ENCODE measurements around the gene PRTN3. TPM values are rescaled to one million over a fixed set of nuclear protein-coding genes. Genes with fewer than 3 reads are reported as not detected.
A peak's percentile ranks its signal among the peaks of the same experiment; 100 is the strongest.

PRTN3 gene
- total and polyA plus RNA-seq, 3 experiments from 2014 or later, result not detected

GRCh38 chr19:858868-859843 lies 18.4 kb downstream of the PRTN3 start, which contains the start of gene CFD:
TSS of gene CFD (plus strand) at chr19:859664. CDS start at chr19:859690, 26 bp downstream.
- H3K4me3 Mint-ChIP-seq, result peak within 1 kb of the TSS in 2 of 7 donors; percentile 28 to 47
- H3K9me3 Mint-ChIP-seq, result no peaks in the 10 kb centered on the region
- Histone ChIP-seq H3K9me3 (ENCODE audit: low read length) (no peaks in the 10 kb centered on the region), H3K36me3 (ENCODE audit: insufficient read depth, low read length) (no peaks in the 10 kb centered on the region), H3K27me3 (ENCODE audit: insufficient read depth, low read length, poor library complexity, severe bottlenecking) (peaks cover 13% of the 10 kb centered on the region), H3K4me3 (ENCODE audit: low read length) (no peak within 1 kb of the TSS), H3K4me1 (ENCODE audit: insufficient read depth, low read length) (peaks cover 23% of the 10 kb centered on the region), H3K27ac (ENCODE audit: low read depth, low read length) (peak within 1 kb of the TSS; percentile 64)
- POLR2A ChIA-PET, result interaction anchor here (0.9 kb wide), 1 partner anchor 52 kb away, joined by 3 read pairs; no protein-coding TSS in a partner anchor
- CTCF ChIA-PET, result interaction anchor here (1.2 to 3.8 kb wide), 4 partner anchors 48 to 125 kb away, joined by 3 to 22 read pairs (median 8); partner anchors contain the start of gene WDR18
- H3K27ac Mint-ChIP-seq, result no peak within 1 kb of the TSS
- peaks cover 6 to 10% of the 10 kb centered on the region in 2 donors for H3K27me3 Mint-ChIP-seq
- H3K4me1 Mint-ChIP-seq, result peaks cover 11 to 18% (median 15%) of the 10 kb centered on the region in 3 donors
- DNase-seq, result no peak
- H3K36me3 Mint-ChIP-seq, result no peaks in the 10 kb centered on the region

DNA sequence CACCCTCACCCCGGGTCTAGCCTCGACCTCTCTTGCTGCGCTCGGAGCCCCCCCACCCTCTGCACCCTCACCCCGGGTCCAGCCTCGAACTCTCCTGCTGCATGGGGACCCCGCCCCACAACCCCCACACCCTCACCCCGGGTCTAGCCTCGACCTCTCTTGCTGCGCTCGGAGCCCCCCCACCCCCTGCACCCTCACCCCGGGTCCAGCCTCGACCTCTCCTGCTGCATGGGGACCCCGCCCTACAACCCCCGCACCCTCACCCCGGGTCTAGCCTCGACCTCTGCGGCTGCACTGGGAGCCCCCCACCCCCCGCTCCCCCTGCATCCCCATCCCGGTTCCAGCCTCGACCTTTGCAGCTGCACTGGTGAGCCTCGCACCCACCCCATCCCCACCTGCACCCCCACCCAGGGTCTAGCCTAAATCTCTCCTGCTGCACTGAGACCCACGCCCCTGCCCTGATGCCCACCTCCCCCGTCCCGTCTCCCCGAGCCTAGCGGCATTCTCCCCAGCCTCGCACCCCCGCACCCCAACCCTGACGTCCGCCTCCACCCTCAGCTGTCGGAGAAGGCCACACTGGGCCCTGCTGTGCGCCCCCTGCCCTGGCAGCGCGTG lies 20.4 kb downstream of the PRTN3 start:
- ChIA-PET POLR2A (interaction anchor here (0.6 to 1.1 kb wide), 2 partner anchors 27 to 64 kb away, joined by 4 read pairs; no protein-coding TSS in a partner anchor), CTCF (no interaction called here)
- peaks cover 15 to 24% (median 15%) of the 10 kb centered on the region in 3 donors for H3K4me1 Mint-ChIP-seq
- no peak overlapping the region for H3K4me3 ChIP-seq (ENCODE audit: low read length)
- no peaks in the 10 kb centered on the region for H3K9me3 Mint-ChIP-seq
- DNase-seq, result no peak
- H3K36me3 ChIP-seq (ENCODE audit: insufficient read depth, low read length), result no peaks in the 10 kb centered on the region
- no peaks in the 10 kb centered on the region for H3K9me3 ChIP-seq (ENCODE audit: low read length)
- H3K27ac ChIP-seq (ENCODE audit: low read depth, low read length), result no peak overlapping the region
- H3K36me3 Mint-ChIP-seq, result peaks cover 0 to 2% (median 0%) of the 10 kb centered on the region in 3 donors
- peaks cover 6 to 10% of the 10 kb centered on the region in 2 donors for H3K27me3 Mint-ChIP-seq
- H3K27ac Mint-ChIP-seq, result no peak overlapping the region
- peaks cover 24% of the 10 kb centered on the region for H3K4me1 ChIP-seq (ENCODE audit: insufficient read depth, low read length)
- H3K27me3 ChIP-seq (ENCODE audit: insufficient read depth, low read length, poor library complexity, severe bottlenecking), result peaks cover 13% of the 10 kb centered on the region
- peak overlapping the region in 1 of 7 donors; percentile 22 for H3K4me3 Mint-ChIP-seq

DNA sequence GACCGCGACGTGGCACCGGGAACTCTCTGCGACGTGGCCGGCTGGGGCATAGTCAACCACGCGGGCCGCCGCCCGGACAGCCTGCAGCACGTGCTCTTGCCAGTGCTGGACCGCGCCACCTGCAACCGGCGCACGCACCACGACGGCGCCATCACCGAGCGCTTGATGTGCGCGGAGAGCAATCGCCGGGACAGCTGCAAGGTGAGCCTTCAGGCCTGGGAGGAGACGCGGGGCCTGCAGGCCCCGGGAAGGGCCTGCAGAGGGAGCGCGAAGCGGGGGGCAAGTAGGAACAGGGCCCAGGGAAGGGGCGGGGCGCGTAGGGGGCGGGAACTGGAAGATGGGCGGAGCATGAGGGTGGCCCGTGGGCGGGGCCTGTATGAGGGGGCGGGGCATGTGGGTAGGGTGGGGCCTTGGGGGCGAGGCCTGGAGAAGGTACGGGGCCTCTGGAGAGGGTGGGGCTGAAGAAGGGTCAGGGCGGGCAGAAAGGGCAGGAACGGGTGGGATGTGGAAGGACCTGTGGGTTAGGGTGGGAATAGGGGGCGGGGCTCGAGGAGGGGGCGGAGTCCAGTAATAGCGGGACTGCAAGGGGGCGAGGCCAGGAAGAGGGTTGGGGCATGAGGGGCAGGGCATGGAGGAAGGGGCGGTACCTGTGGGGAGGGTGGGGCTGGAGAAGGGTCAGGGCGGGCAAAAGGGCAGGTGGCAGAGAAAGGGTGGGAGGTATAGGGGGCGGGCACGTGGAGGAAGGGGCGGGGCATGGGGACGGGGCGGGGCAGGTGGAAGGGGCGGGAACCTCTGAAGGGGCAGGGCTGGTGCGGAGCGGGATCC lies 21.2 kb downstream of the PRTN3 start:
- DNase-seq, result peak; percentile 54 to 79 (median 58)
- Mint-ChIP-seq H3K36me3 (peaks cover 0 to 2% (median 0%) of the 10 kb centered on the region in 3 donors), H3K4me1 (peaks cover 15 to 24% (median 15%) of the 10 kb centered on the region in 3 donors), H3K9me3 (no peaks in the 10 kb centered on the region), H3K4me3 (peak overlapping the region in 4 of 7 donors; percentile 22 to 74 (median 50)), H3K27ac (peak overlapping the region in 2 of 8 donors; percentile 58), H3K27me3 (peaks cover 6 to 10% of the 10 kb centered on the region in 2 donors)
- H3K27ac ChIP-seq (ENCODE audit: low read depth, low read length), result no peak overlapping the region
- POLR2A ChIA-PET, result interaction anchor here (0.6 to 2.6 kb wide), 4 partner anchors 26 to 63 kb away, joined by 4 to 18 read pairs (median 6); partner anchors contain the start of genes MED16 and RNU6-9
- no peaks in the 10 kb centered on the region for H3K9me3 ChIP-seq (ENCODE audit: low read length)
- CTCF ChIA-PET, result interaction anchor here (1.6 to 6.3 kb wide), 5 partner anchors 20 to 382 kb away, joined by 3 to 107 read pairs (median 26); partner anchors contain the start of genes KISS1R, MED16 and RNU6-9
- peaks cover 13% of the 10 kb centered on the region for H3K27me3 ChIP-seq (ENCODE audit: insufficient read depth, low read length, poor library complexity, severe bottlenecking)
- no peak overlapping the region for H3K4me3 ChIP-seq (ENCODE audit: low read length)
- H3K36me3 ChIP-seq (ENCODE audit: insufficient read depth, low read length), result no peaks in the 10 kb centered on the region
- H3K4me1 ChIP-seq (ENCODE audit: insufficient read depth, low read length), result peaks cover 24% of the 10 kb centered on the region

DNA sequence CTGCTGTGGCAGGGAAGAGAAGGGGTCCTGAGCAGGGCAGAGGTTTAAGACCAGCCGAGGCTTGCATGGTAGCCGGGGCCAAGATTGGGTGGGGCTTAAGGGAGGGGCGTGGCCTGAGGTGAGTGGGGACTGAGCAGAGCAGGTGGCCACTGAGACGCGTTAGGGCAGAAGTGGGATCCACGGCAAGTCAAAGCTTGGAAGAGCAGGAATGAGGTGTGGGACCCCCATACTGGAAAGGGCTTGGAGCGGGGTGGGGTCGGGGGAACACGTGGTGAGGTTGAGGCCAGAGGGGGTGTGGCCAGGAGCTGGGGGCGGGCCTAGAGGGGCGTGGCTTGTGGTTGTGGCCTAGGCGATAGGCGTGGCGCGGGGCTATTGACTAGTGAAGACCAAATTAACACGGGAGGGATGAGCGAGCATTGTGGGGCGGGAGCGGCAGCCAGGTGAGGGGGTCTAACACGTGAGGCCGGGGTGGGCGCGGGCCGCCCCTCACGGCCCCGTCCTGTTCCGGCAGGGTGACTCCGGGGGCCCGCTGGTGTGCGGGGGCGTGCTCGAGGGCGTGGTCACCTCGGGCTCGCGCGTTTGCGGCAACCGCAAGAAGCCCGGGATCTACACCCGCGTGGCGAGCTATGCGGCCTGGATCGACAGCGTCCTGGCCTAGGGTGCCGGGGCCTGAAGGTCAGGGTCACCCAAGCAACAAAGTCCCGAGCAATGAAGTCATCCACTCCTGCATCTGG lies 21.9 kb downstream of the PRTN3 start:
- H3K4me3 Mint-ChIP-seq, result peak overlapping the region; percentile 66 to 86 (median 74)
- no peaks in the 10 kb centered on the region for H3K9me3 Mint-ChIP-seq
- Histone ChIP-seq H3K27ac (ENCODE audit: low read depth, low read length) (no peak overlapping the region), H3K27me3 (ENCODE audit: insufficient read depth, low read length, poor library complexity, severe bottlenecking) (peaks cover 13% of the 10 kb centered on the region), H3K36me3 (ENCODE audit: insufficient read depth, low read length) (no peaks in the 10 kb centered on the region), H3K9me3 (ENCODE audit: low read length) (no peaks in the 10 kb centered on the region), H3K4me3 (ENCODE audit: low read length) (peak overlapping the region; percentile 19), H3K4me1 (ENCODE audit: insufficient read depth, low read length) (peaks cover 24% of the 10 kb centered on the region)
- H3K36me3 Mint-ChIP-seq, result peaks cover 0 to 7% (median 3%) of the 10 kb centered on the region in 3 donors
- peaks cover 6 to 7% of the 10 kb centered on the region in 2 donors for H3K27me3 Mint-ChIP-seq
- peak; percentile 74 to 88 (median 77) for DNase-seq
- H3K4me1 Mint-ChIP-seq, result peaks cover 15 to 24% (median 17%) of the 10 kb centered on the region in 3 donors
- ChIA-PET POLR2A (interaction anchor here (0.6 to 2.6 kb wide), 6 partner anchors 14 to 60 kb away, joined by 3 to 18 read pairs (median 9); partner anchors contain the start of genes MED16 and RNU6-9), CTCF (interaction anchor here (0.9 to 6.3 kb wide), 15 partner anchors 13 to 382 kb away, joined by 3 to 107 read pairs (median 8); partner anchors contain the start of genes KISS1R, MED16, R3HDM4 and RNU6-2)
- peak overlapping the region in 6 of 8 donors; percentile 23 to 89 (median 64) for H3K27ac Mint-ChIP-seq

- peak overlapping the region in 5 of 8 donors; percentile 23 to 94 (median 58) for H3K27ac Mint-ChIP-seq
- peaks cover 24% of the 10 kb centered on the region for H3K4me1 ChIP-seq (ENCODE audit: insufficient read depth, low read length)
- H3K9me3 ChIP-seq (ENCODE audit: low read length), result no peaks in the 10 kb centered on the region
- peak overlapping the region; percentile 19 for H3K4me3 ChIP-seq (ENCODE audit: low read length)
- no peaks in the 10 kb centered on the region for H3K9me3 Mint-ChIP-seq
- H3K36me3 Mint-ChIP-seq, result peaks cover 0 to 8% (median 3%) of the 10 kb centered on the region in 3 donors
- ChIA-PET CTCF (interaction anchor here (0.6 to 6.3 kb wide), 36 partner anchors 9 to 381 kb away, joined by 3 to 107 read pairs (median 4); partner anchors contain the start of genes KISS1R, MED16, R3HDM4 and RNU6-2), POLR2A (interaction anchor here (0.6 to 2.6 kb wide), 12 partner anchors 9 to 406 kb away, joined by 3 to 18 read pairs (median 6); partner anchors contain the start of genes CIRBP, MED16, RNU6-9 and WDR18)
- no peak for DNase-seq
- H3K27me3 Mint-ChIP-seq, result peaks cover 4 to 5% of the 10 kb centered on the region in 2 donors
- H3K4me3 Mint-ChIP-seq, result peak overlapping the region; percentile 66 to 86 (median 74)
- H3K4me1 Mint-ChIP-seq, result peaks cover 15 to 24% (median 17%) of the 10 kb centered on the region in 3 donors
- H3K27me3 ChIP-seq (ENCODE audit: insufficient read depth, low read length, poor library complexity, severe bottlenecking), result peaks cover 13% of the 10 kb centered on the region
- H3K36me3 ChIP-seq (ENCODE audit: insufficient read depth, low read length), result no peaks in the 10 kb centered on the region
- H3K27ac ChIP-seq (ENCODE audit: low read depth, low read length), result no peak overlapping the region
These were observed 22.5 kb downstream of the PRTN3 start for GRCh38 chr19:863315-863620.

DNA sequence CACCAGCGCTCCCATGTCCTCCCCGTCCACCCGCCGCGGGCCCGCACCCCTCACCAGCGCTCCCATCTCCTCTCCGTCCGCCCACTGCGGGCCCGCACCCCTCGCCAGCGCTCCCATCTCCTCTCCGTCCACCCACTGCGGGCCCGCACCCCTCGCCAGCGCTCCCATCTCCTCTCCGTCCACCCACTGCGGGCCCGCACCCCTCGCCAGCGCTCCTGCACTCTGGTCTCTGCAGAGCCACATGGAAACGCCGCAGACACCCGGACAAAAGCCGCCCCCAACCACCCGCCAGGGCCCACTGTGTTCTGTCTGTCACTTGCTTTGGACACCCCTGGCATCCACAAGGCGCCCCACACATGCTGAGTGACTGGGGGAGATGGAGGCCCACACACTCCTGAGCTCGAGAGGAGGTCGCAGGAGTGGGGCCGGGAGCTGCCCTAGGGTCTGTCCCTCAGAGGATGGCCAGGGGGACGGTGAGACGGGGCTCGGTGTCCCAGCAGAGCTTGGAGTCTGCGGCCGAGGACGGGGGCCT lies 26.0 kb downstream of the PRTN3 start:
- no peak overlapping the region for H3K27ac ChIP-seq (ENCODE audit: low read depth, low read length)
- peaks cover 8% of the 10 kb centered on the region for H3K36me3 ChIP-seq (ENCODE audit: insufficient read depth, low read length)
- ChIA-PET POLR2A (interaction anchor here (0.8 kb wide), 1 partner anchor 118 kb away, joined by 4 read pairs; no protein-coding TSS in a partner anchor), CTCF (interaction anchor here (0.5 to 6.3 kb wide), 2 partner anchors 16 to 53 kb away, joined by 3 to 107 read pairs; partner anchors contain the start of gene KISS1R)
- no peaks in the 10 kb centered on the region for H3K9me3 Mint-ChIP-seq
- H3K36me3 Mint-ChIP-seq, result peaks cover 0 to 26% (median 4%) of the 10 kb centered on the region in 3 donors
- no peak overlapping the region for H3K4me3 Mint-ChIP-seq
- H3K4me1 ChIP-seq (ENCODE audit: insufficient read depth, low read length), result peaks cover 20% of the 10 kb centered on the region
- H3K4me1 Mint-ChIP-seq, result peaks cover 20 to 28% (median 24%) of the 10 kb centered on the region in 3 donors
- no peak for DNase-seq
- H3K27me3 Mint-ChIP-seq, result peaks cover 0 to 4% of the 10 kb centered on the region in 2 donors
- H3K27ac Mint-ChIP-seq, result no peak overlapping the region
- no peaks in the 10 kb centered on the region for H3K9me3 ChIP-seq (ENCODE audit: low read length)
- no peaks in the 10 kb centered on the region for H3K27me3 ChIP-seq (ENCODE audit: insufficient read depth, low read length, poor library complexity, severe bottlenecking)
- H3K4me3 ChIP-seq (ENCODE audit: low read length), result no peak overlapping the region

All from CD8-positive, alpha-beta memory T cell (primary cell).